ENCODE results near the gene RNF181.
"Not testable (repeated sequence)": the region's sequence is repeated elsewhere in the genome, so short reads cannot be mapped to it uniquely, and the experiment has no call there.

Gene RNF181

DNA sequence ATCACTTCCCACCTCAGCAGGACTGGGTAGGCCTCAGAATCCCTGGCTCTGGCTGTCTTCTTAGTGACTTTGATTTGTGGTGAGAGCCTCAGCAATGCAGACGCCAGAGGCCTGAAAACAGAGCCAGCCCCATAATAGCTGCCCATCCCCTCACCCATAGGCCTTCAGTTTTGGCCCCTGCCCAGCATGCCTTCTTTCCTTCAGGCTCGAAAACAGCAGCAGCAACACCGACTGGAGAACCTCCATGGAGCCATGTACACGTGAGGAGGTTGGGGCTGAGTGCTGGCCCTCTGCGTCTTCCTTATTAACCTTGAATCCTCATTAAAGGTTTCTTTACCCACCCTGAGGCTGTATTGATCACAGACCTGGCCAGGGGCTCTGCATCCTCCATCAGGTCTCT is 1.7 kb downstream of the RNF181 start:
- DNase-seq: no peak

DNA sequence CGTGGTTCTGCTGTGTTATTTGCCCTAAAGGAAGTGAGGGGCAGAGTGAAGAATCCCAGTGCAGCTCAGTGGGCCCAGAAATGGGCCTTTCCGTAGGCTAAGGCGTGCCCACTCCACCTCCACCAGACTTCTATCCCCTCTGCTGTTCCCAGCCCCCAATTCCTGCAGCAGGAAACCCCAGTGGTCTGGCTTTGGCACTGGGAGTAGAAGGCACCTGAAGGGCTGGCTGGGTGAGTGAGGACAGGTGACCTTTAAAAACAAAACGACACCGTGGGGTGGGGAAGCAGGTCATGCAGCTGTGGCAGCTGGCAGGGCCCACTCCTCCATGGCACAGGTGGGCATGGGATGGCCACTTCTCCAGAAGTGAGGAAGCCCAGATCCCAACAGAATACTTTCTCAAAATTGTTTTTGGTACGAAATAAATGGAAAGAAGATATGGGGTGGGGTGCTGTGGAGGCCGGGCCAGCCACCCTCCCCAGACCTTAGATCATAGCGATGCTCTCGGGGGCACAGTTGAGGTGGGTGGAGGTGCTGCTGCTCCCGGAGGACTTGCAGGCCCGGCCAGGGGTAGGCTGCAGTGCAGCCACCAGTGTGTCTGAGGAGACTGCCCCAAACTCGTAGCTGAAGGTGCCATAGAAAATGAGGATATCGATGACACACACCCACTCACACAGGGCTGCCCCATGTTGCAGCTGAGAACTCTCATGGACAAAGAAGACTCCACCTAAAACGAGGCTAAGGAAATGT is 3.2 kb downstream of the RNF181 start:
- no peak for DNase-seq

- no peak for DNase-seq
These were observed 4.1 kb downstream of the RNF181 start for GRCh38 chr2:85599468-85600234.

GRCh38 chr2:85600235-85600575 is 4.7 kb downstream of the RNF181 start:
- no peak for DNase-seq

DNA sequence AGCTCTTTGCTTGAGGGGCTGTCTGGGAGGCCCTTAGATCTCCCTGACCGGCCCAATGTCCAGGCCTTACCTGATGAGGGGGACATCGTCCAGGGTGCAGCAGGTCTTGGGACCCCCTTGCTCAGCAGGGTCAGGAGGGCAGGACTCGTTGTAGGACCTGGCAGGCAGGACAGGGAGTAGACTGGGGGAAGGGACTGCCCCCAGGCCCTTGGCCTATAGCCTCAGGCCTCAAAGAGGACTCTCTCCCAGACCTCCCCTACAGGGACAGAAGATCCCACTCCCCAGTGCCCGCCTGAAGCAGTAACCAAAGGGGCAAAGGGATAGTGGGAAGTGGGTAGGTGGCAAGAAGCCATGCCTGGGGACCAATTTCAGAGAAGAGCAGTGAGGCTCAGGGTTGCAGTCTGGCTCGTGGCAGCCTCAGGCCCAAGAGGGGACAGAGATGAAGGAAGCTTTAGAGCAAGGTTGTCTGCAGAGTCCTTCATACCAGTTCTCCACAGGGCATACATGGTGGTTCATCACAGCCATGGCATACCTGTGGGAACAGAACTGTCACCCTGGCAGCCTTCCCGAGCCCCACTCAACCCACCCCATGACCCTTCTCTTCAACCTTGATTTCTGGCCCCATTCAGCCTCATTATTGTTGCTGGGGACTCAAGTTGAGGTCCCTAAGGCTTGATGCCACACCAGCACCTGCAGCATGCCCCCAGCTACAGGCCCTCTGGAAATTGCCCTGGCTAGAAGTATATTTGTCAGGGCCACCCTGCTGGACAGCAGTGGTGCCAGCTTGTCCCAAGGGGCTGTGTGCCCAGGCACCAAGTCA is 5.6 kb downstream of the RNF181 start:
- no peak for DNase-seq

DNA sequence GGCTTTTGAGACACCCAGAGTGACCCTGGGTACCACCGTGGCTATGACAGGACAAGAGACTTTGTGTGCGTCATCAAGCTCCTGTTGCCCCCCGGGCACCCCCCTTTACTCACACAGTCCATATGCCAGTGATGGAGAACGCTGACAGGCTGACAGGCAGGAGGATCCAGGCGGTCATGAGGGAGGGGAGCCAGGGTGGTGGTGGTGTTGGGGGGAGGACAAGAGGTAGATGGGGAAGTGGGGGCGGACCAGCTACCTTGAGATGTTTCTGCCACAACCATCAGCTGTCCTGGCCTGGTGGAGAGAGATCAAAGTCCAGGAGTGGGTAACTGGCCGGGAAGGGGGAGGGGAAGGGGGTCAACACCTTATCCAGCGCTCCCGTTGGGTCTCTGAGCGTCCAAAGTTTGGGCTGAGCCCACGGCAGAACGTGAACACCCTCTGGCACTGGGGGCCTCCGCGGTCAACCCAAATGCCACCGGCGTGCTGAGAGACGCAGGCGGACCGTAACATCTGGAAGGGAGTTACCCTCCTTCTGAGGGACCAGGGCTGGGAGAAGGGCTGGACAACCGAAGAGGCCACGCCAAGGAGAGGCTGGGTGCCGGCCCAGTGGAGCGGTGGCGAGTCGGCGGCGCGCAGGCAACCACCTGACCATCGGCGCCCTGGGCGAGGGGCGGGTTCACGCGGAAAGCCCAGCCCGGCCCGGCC is 6.4 kb downstream of the RNF181 start:
- no peak for DNase-seq

- DNase-seq: peak; percentile 77
These were observed 7.1 kb downstream of the RNF181 start, which contains the start of gene TMEM150A for GRCh38 chr2:85602476-85603234. TMEM150A (minus strand) TSS chr2:85602698; CDS start chr2:85601948, 750 bp downstream.

GRCh38 chr2:85604133-85604444 is 8.5 kb downstream of the RNF181 start:
- not testable (repeated sequence) for DNase-seq

- no peak for DNase-seq
These were observed 9.2 kb downstream of the RNF181 start for GRCh38 chr2:85604568-85605339.

DNA sequence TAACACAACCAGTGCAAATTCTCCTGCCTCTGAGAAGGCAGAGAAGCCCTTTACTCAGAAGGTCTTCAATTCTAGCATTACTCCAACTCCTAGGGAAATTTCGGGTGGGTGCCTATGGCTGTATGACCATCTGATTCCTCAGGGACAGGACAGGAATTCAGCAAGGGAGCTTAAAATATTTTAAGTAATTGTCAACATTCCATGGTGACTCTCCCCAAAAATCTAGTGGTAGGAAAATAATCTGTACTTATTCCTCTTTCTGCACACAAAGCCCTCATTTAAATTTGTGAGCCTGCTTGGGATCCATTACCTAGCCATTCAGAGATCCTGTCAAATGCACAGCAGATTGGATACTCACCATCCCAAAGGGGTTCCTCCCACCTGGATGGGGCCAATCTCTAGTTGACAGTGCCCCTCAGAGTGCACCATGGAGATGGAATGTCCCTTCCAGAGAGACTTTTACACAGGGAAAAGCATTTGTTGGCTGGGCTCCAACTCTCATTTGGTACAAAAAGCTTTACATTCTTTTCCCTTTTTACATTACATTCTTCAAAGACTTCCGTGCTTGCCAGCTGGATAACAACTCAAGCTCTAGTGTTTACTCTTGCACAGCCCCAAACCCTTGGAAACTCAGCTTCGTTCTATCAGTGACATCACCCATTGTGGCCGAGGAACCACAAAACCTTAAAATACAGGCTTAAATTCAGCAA is 10.0 kb downstream of the RNF181 start:
- no peak for DNase-seq

GRCh38 chr2:85606116-85606455 is 10.5 kb downstream of the RNF181 start:
- DNase-seq: no peak

DNA sequence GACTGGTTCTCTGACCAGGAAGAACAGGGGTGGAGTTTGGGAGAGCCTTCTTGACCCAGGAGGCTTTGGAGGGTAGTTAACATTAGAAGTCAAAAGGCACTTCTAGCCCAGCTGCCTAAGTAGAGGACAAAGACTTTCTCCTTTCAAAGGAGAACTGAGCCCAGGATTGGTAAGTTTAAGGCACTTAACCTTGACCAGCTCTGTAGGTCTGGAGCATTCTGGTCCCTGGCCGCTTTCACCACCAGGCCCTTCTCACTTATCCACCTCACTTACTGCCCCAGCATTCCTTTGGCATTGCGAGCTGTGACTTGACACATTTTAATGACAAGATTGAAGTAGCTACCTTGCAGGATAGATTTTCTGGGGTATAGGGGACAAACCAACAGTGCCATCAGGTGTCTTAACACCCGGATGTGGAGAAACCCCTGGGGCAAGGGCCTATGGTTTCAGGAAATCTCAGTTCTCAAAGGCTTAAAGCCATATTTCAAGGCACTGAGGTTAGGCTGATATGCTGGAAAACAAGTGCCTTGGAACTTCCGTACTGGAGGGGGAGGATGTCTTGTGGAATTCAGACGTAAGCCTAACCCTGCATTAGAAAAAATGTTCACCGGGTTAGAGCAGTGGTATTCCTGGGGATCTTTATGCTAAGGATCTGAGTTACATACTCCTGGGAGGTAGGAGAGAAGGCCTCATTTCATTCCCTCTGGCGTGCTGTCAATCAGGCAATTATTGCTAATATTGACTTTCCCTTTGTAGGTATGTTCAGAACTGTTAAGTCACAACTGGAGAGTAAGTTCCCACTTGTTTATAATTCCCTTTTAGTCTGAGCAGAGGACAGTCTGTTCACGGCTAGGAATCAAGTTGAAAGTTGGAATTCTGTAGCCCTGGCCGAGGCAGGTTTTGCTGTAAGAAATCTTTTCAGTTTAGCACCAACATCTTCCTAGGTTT is 12.0 kb downstream of the RNF181 start:
- DNase-seq: no peak

DNA sequence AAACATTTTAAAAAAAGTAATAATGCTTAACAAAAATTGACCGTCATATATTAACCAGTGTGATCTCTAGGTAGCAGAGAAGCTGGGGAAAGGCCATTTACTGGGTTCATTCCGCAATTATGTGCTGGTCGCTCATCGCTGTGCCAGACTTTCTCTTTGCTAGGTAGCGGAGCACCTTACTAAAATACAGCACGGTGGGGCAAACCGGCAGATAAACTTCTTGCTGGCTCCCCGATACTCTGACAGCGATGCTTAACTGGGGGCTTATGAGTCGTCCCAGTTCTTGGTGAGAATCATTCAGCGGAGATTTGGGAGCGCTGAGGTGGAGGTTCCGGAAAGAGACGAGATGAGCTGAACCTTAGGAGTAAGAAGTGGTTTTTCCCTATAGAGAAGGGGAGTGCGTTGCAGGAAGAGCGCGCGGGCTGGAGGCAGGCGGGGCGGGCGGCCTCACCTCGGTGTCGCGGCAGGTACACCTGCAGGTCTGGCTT is 15.7 kb downstream of the RNF181 start:
- DNase-seq: no peak

- peak; percentile 83 for DNase-seq
These were observed 16.4 kb downstream of the RNF181 start, which contains the start of gene C2orf68 for GRCh38 chr2:85611705-85612587. C2orf68 (minus strand) TSS chr2:85612066; CDS start chr2:85611984, 82 bp downstream.

- DNase-seq: no peak
These were observed 18.4 kb downstream of the RNF181 start for GRCh38 chr2:85613717-85614515.

DNA sequence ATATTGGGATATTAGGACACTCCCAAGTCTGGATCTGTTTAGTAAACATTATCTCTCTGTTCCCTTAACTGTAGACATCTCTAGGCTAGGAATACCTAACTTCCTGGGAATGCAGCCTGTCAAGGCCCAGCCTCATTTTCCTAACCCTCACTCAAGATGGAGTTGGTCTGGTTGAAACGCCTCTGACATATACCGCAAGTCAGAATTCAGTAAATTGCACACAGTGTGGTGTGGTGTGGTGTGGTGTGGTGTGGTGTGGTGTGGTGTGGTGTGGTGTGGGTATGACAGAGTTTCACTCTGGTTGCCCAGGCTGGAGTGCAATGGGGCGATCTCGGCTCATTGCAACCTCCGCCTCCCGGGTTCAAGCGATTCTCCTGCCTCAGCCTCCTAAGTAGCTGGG is 19.2 kb downstream of the RNF181 start:
- DNase-seq: not testable (repeated sequence)

DNA sequence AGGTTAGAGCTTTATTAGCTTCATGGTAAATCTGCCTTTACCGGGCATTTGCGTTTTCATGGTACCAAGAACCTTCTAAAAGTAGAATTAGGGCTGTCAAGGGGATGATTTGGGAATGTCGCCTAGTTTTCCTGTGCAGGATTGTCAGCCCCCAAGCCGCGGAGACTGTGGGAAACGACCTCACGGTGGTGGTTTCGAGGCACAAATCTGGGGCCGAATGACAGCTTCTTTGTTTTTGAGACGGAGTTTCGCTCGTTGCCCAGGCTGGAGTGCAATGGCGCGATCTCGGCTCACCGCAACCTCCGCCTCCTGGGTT is 19.8 kb downstream of the RNF181 start:
- DNase-seq: no peak

DNA sequence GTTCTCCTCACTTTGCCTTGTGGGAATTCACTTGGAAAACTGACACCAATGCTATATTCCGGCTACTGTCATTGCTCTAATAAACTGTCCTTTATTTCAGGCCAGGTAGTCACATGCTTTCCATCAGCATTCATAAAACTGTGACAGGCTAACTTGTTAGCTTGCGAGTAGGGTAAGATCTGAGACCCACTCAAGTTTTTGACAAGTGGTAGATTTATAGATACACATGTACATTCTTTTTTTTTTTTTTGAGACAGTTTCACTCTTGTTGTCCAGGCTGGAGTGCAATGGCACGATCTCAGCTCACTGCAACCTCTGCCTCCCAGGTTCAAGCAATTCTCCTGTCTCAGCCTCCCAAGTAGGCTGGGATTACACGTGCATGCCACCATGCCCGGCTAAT is 22.2 kb downstream of the RNF181 start:
- not testable (repeated sequence) for DNase-seq
